ENCODE measurements around the gene FBXO11. TPM values are rescaled to one million over a fixed set of nuclear protein-coding genes. Genes with fewer than 3 reads are reported as not detected.

FBXO11 gene
- total RNA-seq, 1 donor from 2014 or later, result 35.8 TPM

GRCh38 chr2:47941936-47942335 is 35.6 kb upstream of the FBXO11 start:
- intact Hi-C loops (cut with DNase I), result no loop called here
- no peak for TF ChIP-seq CTCF (IDR thresholded peaks at IDR 0.05)
- no peak for TF ChIP-seq POLR2AphosphoS5 (IDR thresholded peaks at IDR 0.05; ENCODE audit: insufficient read depth in 1 of 2, low read depth in 1 of 2)
- no peak for TF ChIP-seq POLR2A (IDR thresholded peaks at IDR 0.05)
- H3K9me3 ChIP-seq, result no peaks in the 10 kb centered on the region

GRCh38 chr2:47937677-47938076 is 31.4 kb upstream of the FBXO11 start:
- no peak for TF ChIP-seq POLR2AphosphoS5 (IDR thresholded peaks at IDR 0.05; ENCODE audit: insufficient read depth in 1 of 2, low read depth in 1 of 2)
- no peak for TF ChIP-seq CTCF (IDR thresholded peaks at IDR 0.05)
- no peak for TF ChIP-seq POLR2A (IDR thresholded peaks at IDR 0.05)
- Histone ChIP-seq H3K4me3 (no peak overlapping the region), H3K36me3 (no peaks in the 10 kb centered on the region), H3K4me1 (no peaks in the 10 kb centered on the region), H3K9me3 (no peaks in the 10 kb centered on the region), H3K27me3 (no peaks in the 10 kb centered on the region), H3K27ac (no peak overlapping the region)
- intact Hi-C loops (cut with DNase I), result no loop called here
- DNase-seq (ENCODE audit: extremely low spot score in 2 of 2), result no peak

More at GRCh38 chr2:47941936-47942335, 35.6 kb upstream of the FBXO11 start:
- H3K27me3 ChIP-seq, result no peaks in the 10 kb centered on the region
- no peak overlapping the region for H3K27ac ChIP-seq
- H3K36me3 ChIP-seq, result no peaks in the 10 kb centered on the region
- no peak for DNase-seq (ENCODE audit: extremely low spot score in 2 of 2)
- H3K4me1 ChIP-seq, result no peaks in the 10 kb centered on the region
- no peak overlapping the region for H3K4me3 ChIP-seq

GRCh38 chr2:47935071-47935470 is 28.8 kb upstream of the FBXO11 start:
- intact Hi-C loops (cut with DNase I), result no loop called here
- no peaks in the 10 kb centered on the region for H3K4me1 ChIP-seq

GRCh38 chr2:47918043-47918442 is 11.7 kb upstream of the FBXO11 start:
- TF ChIP-seq CTCF (IDR thresholded peaks at IDR 0.05) (no peak), POLR2A (IDR thresholded peaks at IDR 0.05) (no peak), POLR2AphosphoS5 (IDR thresholded peaks at IDR 0.05; ENCODE audit: insufficient read depth in 1 of 2, low read depth in 1 of 2) (no peak)
- no peak overlapping the region for H3K27ac ChIP-seq
- H3K4me3 ChIP-seq, result no peak overlapping the region
- H3K4me1 ChIP-seq, result no peaks in the 10 kb centered on the region
- H3K9me3 ChIP-seq, result no peaks in the 10 kb centered on the region
- DNase-seq (ENCODE audit: extremely low spot score in 2 of 2), result no peak
- no peaks in the 10 kb centered on the region for H3K36me3 ChIP-seq
- no peaks in the 10 kb centered on the region for H3K27me3 ChIP-seq
- intact Hi-C loops (cut with DNase I), result no loop called here

More at GRCh38 chr2:47935071-47935470, 28.8 kb upstream of the FBXO11 start:
- no peak for DNase-seq (ENCODE audit: extremely low spot score in 2 of 2)
- Histone ChIP-seq H3K27me3 (no peaks in the 10 kb centered on the region), H3K36me3 (no peaks in the 10 kb centered on the region), H3K4me3 (no peak overlapping the region), H3K9me3 (no peaks in the 10 kb centered on the region), H3K27ac (no peak overlapping the region)
- TF ChIP-seq POLR2A (IDR thresholded peaks at IDR 0.05) (no peak), POLR2AphosphoS5 (IDR thresholded peaks at IDR 0.05; ENCODE audit: insufficient read depth in 1 of 2, low read depth in 1 of 2) (no peak), CTCF (IDR thresholded peaks at IDR 0.05) (no peak)

- Histone ChIP-seq H3K27ac (no peak overlapping the region), H3K27me3 (no peaks in the 10 kb centered on the region), H3K4me3 (no peak overlapping the region), H3K4me1 (no peaks in the 10 kb centered on the region), H3K9me3 (no peaks in the 10 kb centered on the region), H3K36me3 (no peaks in the 10 kb centered on the region)
- intact Hi-C loops (cut with DNase I), result no loop called here
- TF ChIP-seq POLR2A (IDR thresholded peaks at IDR 0.05) (no peak), CTCF (IDR thresholded peaks at IDR 0.05) (no peak), POLR2AphosphoS5 (IDR thresholded peaks at IDR 0.05; ENCODE audit: insufficient read depth in 1 of 2, low read depth in 1 of 2) (no peak)
- no peak for DNase-seq (ENCODE audit: extremely low spot score in 2 of 2)
Observed at GRCh38 chr2:47917276-47917961, 11.1 kb upstream of the FBXO11 start.
